Measurements from ENCODE around the gene SRSF5.

Gene SRSF5

GRCh38 chr14:69794791-69795190 lies 27.8 kb downstream of the SRSF5 start:
- Histone ChIP-seq H3K27me3 (ENCODE audit: control insufficient read depth in 1 of 2, insufficient read depth in 2 of 2, low read length in 2 of 2) (no peaks in the 10 kb centered on the region), H3K9ac (ENCODE audit: low read length) (no peak overlapping the region), H3K4me3 (ENCODE audit: low read depth in 1 of 2, low read length in 2 of 2) (no peak overlapping the region), H3K27ac (ENCODE audit: low read depth, low read length) (no peak overlapping the region), H3K4me1 (ENCODE audit: insufficient read depth, low read length) (no peaks in the 10 kb centered on the region), H3K36me3 (ENCODE audit: insufficient read depth, low read length) (no peaks in the 10 kb centered on the region), H3K9me3 (ENCODE audit: low read length) (no peaks in the 10 kb centered on the region)

GRCh38 chr14:69795691-69796090 lies 28.7 kb downstream of the SRSF5 start:
- H3K27me3 ChIP-seq (ENCODE audit: control insufficient read depth in 1 of 2, insufficient read depth in 2 of 2, low read length in 2 of 2): no peaks in the 10 kb centered on the region
- H3K4me1 ChIP-seq (ENCODE audit: insufficient read depth, low read length): no peaks in the 10 kb centered on the region
- no peaks in the 10 kb centered on the region for H3K36me3 ChIP-seq (ENCODE audit: insufficient read depth, low read length)
- no peaks in the 10 kb centered on the region for H3K9me3 ChIP-seq (ENCODE audit: low read length)
- H3K4me3 ChIP-seq (ENCODE audit: low read depth in 1 of 2, low read length in 2 of 2): no peak overlapping the region
- H3K27ac ChIP-seq (ENCODE audit: low read depth, low read length): no peak overlapping the region
- no peak overlapping the region for H3K9ac ChIP-seq (ENCODE audit: low read length)

- Histone ChIP-seq H3K4me3 (ENCODE audit: low read depth in 1 of 2, low read length in 2 of 2) (no peak within 1 kb of the TSS), H3K27ac (ENCODE audit: low read depth, low read length) (no peak within 1 kb of the TSS), H3K36me3 (ENCODE audit: insufficient read depth, low read length) (no peaks in the 10 kb centered on the region), H3K9me3 (ENCODE audit: low read length) (no peaks in the 10 kb centered on the region), H3K9ac (ENCODE audit: low read length) (no peak within 1 kb of the TSS), H3K4me1 (ENCODE audit: insufficient read depth, low read length) (no peaks in the 10 kb centered on the region), H3K27me3 (ENCODE audit: control insufficient read depth in 1 of 2, insufficient read depth in 2 of 2, low read length in 2 of 2) (no peaks in the 10 kb centered on the region)
These were observed 30.0 kb downstream of the SRSF5 start, which contains the start of gene SLC10A1 for GRCh38 chr14:69796797-69797500. TSS of gene SLC10A1 (minus strand) at chr14:69797241. CDS start at chr14:69797155, 86 bp downstream.

GRCh38 chr14:69797573-69798338 lies 30.8 kb downstream of the SRSF5 start:
- Histone ChIP-seq H3K27me3 (ENCODE audit: control insufficient read depth in 1 of 2, insufficient read depth in 2 of 2, low read length in 2 of 2) (no peaks in the 10 kb centered on the region), H3K9me3 (ENCODE audit: low read length) (no peaks in the 10 kb centered on the region), H3K27ac (ENCODE audit: low read depth, low read length) (no peak overlapping the region), H3K9ac (ENCODE audit: low read length) (no peak overlapping the region), H3K4me1 (ENCODE audit: insufficient read depth, low read length) (no peaks in the 10 kb centered on the region), H3K36me3 (ENCODE audit: insufficient read depth, low read length) (no peaks in the 10 kb centered on the region), H3K4me3 (ENCODE audit: low read depth in 1 of 2, low read length in 2 of 2) (no peak overlapping the region)

GRCh38 chr14:69798339-69798735 lies 31.4 kb downstream of the SRSF5 start:
- Histone ChIP-seq H3K36me3 (ENCODE audit: insufficient read depth, low read length) (no peaks in the 10 kb centered on the region), H3K4me1 (ENCODE audit: insufficient read depth, low read length) (no peaks in the 10 kb centered on the region), H3K27me3 (ENCODE audit: control insufficient read depth in 1 of 2, insufficient read depth in 2 of 2, low read length in 2 of 2) (no peaks in the 10 kb centered on the region), H3K27ac (ENCODE audit: low read depth, low read length) (no peak overlapping the region), H3K4me3 (ENCODE audit: low read depth in 1 of 2, low read length in 2 of 2) (no peak overlapping the region), H3K9ac (ENCODE audit: low read length) (no peak overlapping the region), H3K9me3 (ENCODE audit: low read length) (no peaks in the 10 kb centered on the region)

- Histone ChIP-seq H3K36me3 (ENCODE audit: insufficient read depth, low read length) (no peaks in the 10 kb centered on the region), H3K4me3 (ENCODE audit: low read depth in 1 of 2, low read length in 2 of 2) (no peak overlapping the region), H3K9me3 (ENCODE audit: low read length) (no peaks in the 10 kb centered on the region), H3K27ac (ENCODE audit: low read depth, low read length) (no peak overlapping the region), H3K27me3 (ENCODE audit: control insufficient read depth in 1 of 2, insufficient read depth in 2 of 2, low read length in 2 of 2) (no peaks in the 10 kb centered on the region), H3K9ac (ENCODE audit: low read length) (no peak overlapping the region), H3K4me1 (ENCODE audit: insufficient read depth, low read length) (no peaks in the 10 kb centered on the region)
These were observed 36.8 kb downstream of the SRSF5 start for GRCh38 chr14:69803753-69804152.

- no peaks in the 10 kb centered on the region for H3K27me3 ChIP-seq (ENCODE audit: control insufficient read depth in 1 of 2, insufficient read depth in 2 of 2, low read length in 2 of 2)
These were observed 38.0 kb downstream of the SRSF5 start for GRCh38 chr14:69804902-69805301.

GRCh38 chr14:69807192-69807591 lies 40.2 kb downstream of the SRSF5 start:
- Histone ChIP-seq H3K9ac (ENCODE audit: low read length) (no peak overlapping the region), H3K27me3 (ENCODE audit: control insufficient read depth in 1 of 2, insufficient read depth in 2 of 2, low read length in 2 of 2) (no peaks in the 10 kb centered on the region), H3K4me1 (ENCODE audit: insufficient read depth, low read length) (no peaks in the 10 kb centered on the region), H3K4me3 (ENCODE audit: low read depth in 1 of 2, low read length in 2 of 2) (no peak overlapping the region), H3K27ac (ENCODE audit: low read depth, low read length) (no peak overlapping the region), H3K36me3 (ENCODE audit: insufficient read depth, low read length) (no peaks in the 10 kb centered on the region), H3K9me3 (ENCODE audit: low read length) (no peaks in the 10 kb centered on the region)

More at GRCh38 chr14:69804902-69805301, 38.0 kb downstream of the SRSF5 start:
- H3K9ac ChIP-seq (ENCODE audit: low read length): no peak overlapping the region
- no peak overlapping the region for H3K27ac ChIP-seq (ENCODE audit: low read depth, low read length)
- H3K36me3 ChIP-seq (ENCODE audit: insufficient read depth, low read length): no peaks in the 10 kb centered on the region
- no peak overlapping the region for H3K4me3 ChIP-seq (ENCODE audit: low read depth in 1 of 2, low read length in 2 of 2)
- H3K9me3 ChIP-seq (ENCODE audit: low read length): no peaks in the 10 kb centered on the region
- H3K4me1 ChIP-seq (ENCODE audit: insufficient read depth, low read length): no peaks in the 10 kb centered on the region

- H3K4me1 ChIP-seq (ENCODE audit: insufficient read depth, low read length): no peaks in the 10 kb centered on the region
- H3K27me3 ChIP-seq (ENCODE audit: control insufficient read depth in 1 of 2, insufficient read depth in 2 of 2, low read length in 2 of 2): no peaks in the 10 kb centered on the region
- H3K9ac ChIP-seq (ENCODE audit: low read length): no peak overlapping the region
- no peaks in the 10 kb centered on the region for H3K36me3 ChIP-seq (ENCODE audit: insufficient read depth, low read length)
- H3K9me3 ChIP-seq (ENCODE audit: low read length): no peaks in the 10 kb centered on the region
- H3K4me3 ChIP-seq (ENCODE audit: low read depth in 1 of 2, low read length in 2 of 2): no peak overlapping the region
- H3K27ac ChIP-seq (ENCODE audit: low read depth, low read length): no peak overlapping the region
These were observed 42.2 kb downstream of the SRSF5 start for GRCh38 chr14:69808919-69809808.

GRCh38 chr14:69811227-69811867 lies 44.4 kb downstream of the SRSF5 start:
- Histone ChIP-seq H3K27me3 (ENCODE audit: control insufficient read depth in 1 of 2, insufficient read depth in 2 of 2, low read length in 2 of 2) (no peaks in the 10 kb centered on the region), H3K4me1 (ENCODE audit: insufficient read depth, low read length) (no peaks in the 10 kb centered on the region), H3K36me3 (ENCODE audit: insufficient read depth, low read length) (no peaks in the 10 kb centered on the region), H3K9ac (ENCODE audit: low read length) (no peak overlapping the region), H3K4me3 (ENCODE audit: low read depth in 1 of 2, low read length in 2 of 2) (no peak overlapping the region), H3K9me3 (ENCODE audit: low read length) (no peaks in the 10 kb centered on the region), H3K27ac (ENCODE audit: low read depth, low read length) (no peak overlapping the region)

- Histone ChIP-seq H3K4me3 (ENCODE audit: low read depth in 1 of 2, low read length in 2 of 2) (no peak overlapping the region), H3K27me3 (ENCODE audit: control insufficient read depth in 1 of 2, insufficient read depth in 2 of 2, low read length in 2 of 2) (no peaks in the 10 kb centered on the region), H3K27ac (ENCODE audit: low read depth, low read length) (no peak overlapping the region), H3K9me3 (ENCODE audit: low read length) (no peaks in the 10 kb centered on the region), H3K9ac (ENCODE audit: low read length) (no peak overlapping the region), H3K36me3 (ENCODE audit: insufficient read depth, low read length) (no peaks in the 10 kb centered on the region), H3K4me1 (ENCODE audit: insufficient read depth, low read length) (no peaks in the 10 kb centered on the region)
These were observed 44.9 kb downstream of the SRSF5 start for GRCh38 chr14:69811868-69812252.
